ENCODE data around the gene NSUN3.

The NSUN3 gene

DNA sequence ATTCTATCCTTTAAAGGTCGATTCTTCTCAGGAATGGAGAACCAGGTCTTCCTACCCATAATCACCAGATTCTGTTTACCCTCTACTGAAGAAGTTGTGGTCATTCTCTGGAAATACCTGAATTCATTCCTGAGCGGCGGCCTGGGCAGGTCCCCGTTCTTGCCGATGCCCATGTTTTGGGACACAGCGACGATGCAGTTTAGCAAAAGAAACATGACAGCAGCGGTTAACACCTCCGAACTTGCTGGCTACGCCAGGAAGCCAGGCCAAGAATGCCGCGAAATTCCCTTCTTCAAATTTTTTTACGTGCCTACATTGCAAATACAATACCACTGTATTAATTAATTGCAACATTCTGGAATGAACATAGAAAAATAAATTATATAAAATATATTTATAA, 1.6 kb upstream of the NSUN3 start:
- TF ChIP-seq CTCF (IDR thresholded peaks at IDR 0.05; ENCODE audit: low read depth, low read length) = no peak
- H3K4me3 ChIP-seq (replicated peaks in 1 of 2; ENCODE audit: low read depth in 2 of 2, low read length in 2 of 2) = no peak overlapping the region
- DNase-seq (ENCODE audit: low read depth in 2 of 2) = no peak

- DNase-seq (ENCODE audit: low read depth in 2 of 2) = no peak
- no peak for TF ChIP-seq CTCF (IDR thresholded peaks at IDR 0.05; ENCODE audit: low read depth, low read length)
- H3K4me3 ChIP-seq (replicated peaks in 1 of 2; ENCODE audit: low read depth in 2 of 2, low read length in 2 of 2) = peak overlapping the region; percentile 70 to 72
These were observed 747 bp downstream of the NSUN3 start for GRCh38 chr3:94063496-94064119.

GRCh38 chr3:94064243-94064860, 1.5 kb downstream of the NSUN3 start:
- DNase-seq (ENCODE audit: low read depth in 2 of 2) = no peak
- H3K4me3 ChIP-seq (replicated peaks in 1 of 2; ENCODE audit: low read depth in 2 of 2, low read length in 2 of 2) = no peak overlapping the region
- TF ChIP-seq CTCF (IDR thresholded peaks at IDR 0.05; ENCODE audit: low read depth, low read length) = no peak

GRCh38 chr3:94065122-94065521, 2.3 kb downstream of the NSUN3 start:
- no peak for TF ChIP-seq CTCF (IDR thresholded peaks at IDR 0.05; ENCODE audit: low read depth, low read length)
- no peak overlapping the region for H3K4me3 ChIP-seq (replicated peaks in 1 of 2; ENCODE audit: low read depth in 2 of 2, low read length in 2 of 2)
- no peak for DNase-seq (ENCODE audit: low read depth in 2 of 2)

GRCh38 chr3:94065819-94066480, 3.1 kb downstream of the NSUN3 start:
- no peak overlapping the region for H3K4me3 ChIP-seq (replicated peaks in 1 of 2; ENCODE audit: low read depth in 2 of 2, low read length in 2 of 2)
- no peak for TF ChIP-seq CTCF (IDR thresholded peaks at IDR 0.05; ENCODE audit: low read depth, low read length)
- DNase-seq (ENCODE audit: low read depth in 2 of 2) = no peak

- no peak overlapping the region for H3K4me3 ChIP-seq (replicated peaks in 1 of 2; ENCODE audit: low read depth in 2 of 2, low read length in 2 of 2)
- no peak for TF ChIP-seq CTCF (IDR thresholded peaks at IDR 0.05; ENCODE audit: low read depth, low read length)
- DNase-seq (ENCODE audit: low read depth in 2 of 2) = peak in 1 of 2 donors; percentile 63
These were observed 3.9 kb downstream of the NSUN3 start for GRCh38 chr3:94066506-94067500.

Data from cardiac fibroblast (primary cell).